Mesendoderm (in vitro differentiated cells): ENCODE results near the gene RAB44.

Experiments used
- DNase-seq: peaks from one replicate; pipeline ENCODE4 v3.0.0; 2013
- H2AK5ac ChIP-seq: 2 replicates; pipeline ENCODE4 v1.6.1; 2013; ENCODE audit warnings: low read length, inconsistent platforms
- H2BK120ac ChIP-seq: 2 replicates; pipeline ENCODE4 v1.6.1; 2013; ENCODE audit warnings: low read depth, mild to moderate bottlenecking, low read length, moderate library complexity, mixed read lengths
- H2BK15ac ChIP-seq: replicated peaks from 2 replicates; pipeline ENCODE4 v1.6.1; 2013; ENCODE audit warnings: low read depth, mild to moderate bottlenecking, moderate library complexity
- H2BK5ac ChIP-seq: 2 replicates; pipeline ENCODE4 v1.6.1; 2013; ENCODE audit warnings: low read length, inconsistent platforms
- H3K18ac ChIP-seq: 2 replicates; pipeline ENCODE4 v1.6.1; 2013; ENCODE audit warnings: mild to moderate bottlenecking, low read length, mixed read lengths
- H3K23ac ChIP-seq: one replicate; pipeline ENCODE4 v1.6.1; 2013; ENCODE audit warnings: low read length
- H3K27ac ChIP-seq: 2 replicates; pipeline ENCODE4 v1.5.1; 2013; ENCODE audit warnings: low read depth, mild to moderate bottlenecking, inconsistent platforms, low read length, moderate library complexity
- H3K27me3 ChIP-seq: 2 replicates; pipeline ENCODE4 v1.6.1; 2013; ENCODE audit warnings: low read length, control low read depth, mild to moderate bottlenecking, inconsistent platforms; ENCODE audit not compliant: insufficient read depth, poor library complexity
- H3K36me3 ChIP-seq: 2 replicates; pipeline ENCODE4 v1.6.1; 2013; ENCODE audit warnings: low read length, inconsistent platforms; ENCODE audit not compliant: control insufficient read depth, insufficient read depth
- H3K4ac ChIP-seq: one replicate; pipeline ENCODE4 v1.6.1; 2013; ENCODE audit warnings: low read depth, mild to moderate bottlenecking, low read length, moderate library complexity
- H3K4me1 ChIP-seq: 2 replicates; pipeline ENCODE4 v1.6.1; 2013; ENCODE audit warnings: low read depth, low read length, inconsistent platforms; ENCODE audit not compliant: control insufficient read depth
- H3K4me2 ChIP-seq: 2 replicates; pipeline ENCODE4 v1.6.1; 2013; ENCODE audit warnings: low read length
- H3K4me3 ChIP-seq: 2 replicates; pipeline ENCODE4 v1.5.1; 2013; ENCODE audit warnings: mild to moderate bottlenecking, low read length
- H3K56ac ChIP-seq: one replicate; pipeline ENCODE4 v1.6.1; 2013; ENCODE audit warnings: low read length
- H3K79me1 ChIP-seq: 2 replicates; pipeline ENCODE4 v1.6.1; 2013; ENCODE audit warnings: low read length, inconsistent platforms
- H3K79me2 ChIP-seq: 2 replicates; pipeline ENCODE4 v1.6.1; 2013; ENCODE audit warnings: mild to moderate bottlenecking, low read length; ENCODE audit not compliant: control insufficient read depth, insufficient read depth
- H3K9ac ChIP-seq: 2 replicates; pipeline ENCODE4 v1.6.1; 2013; ENCODE audit warnings: low read length, inconsistent platforms
- H4K5ac ChIP-seq: one replicate; pipeline ENCODE4 v1.6.1; 2013; ENCODE audit warnings: low read length
- H4K8ac ChIP-seq: one replicate; pipeline ENCODE4 v1.6.1; 2013; ENCODE audit warnings: low read depth, mild to moderate bottlenecking, control low read depth, low read length, moderate library complexity
- WGBS: extraction: QIAGEN DNeasy Blood & Tissue Kit; methylation state at CpG from one replicate; pipeline ENCODE4 v1.1.7; 2013; ENCODE audit warnings: low lambda C conversion rate, missing lambda C conversion rate; ENCODE audit not compliant: insufficient coverage; ENCODE audit errors: extremely low coverage; 5-methylcytosine and 5-hydroxymethylcytosine counted together

The RAB44 gene

GRCh38 chr6:36762123-36762522 lies 64.5 kb downstream of the RAB44 start:
- H3K79me1 ChIP-seq = no peaks in the 10 kb centered on the region
- no peak overlapping the region for H3K4me3 ChIP-seq

GRCh38 chr6:36765190-36765589 lies 67.6 kb downstream of the RAB44 start:
- Histone ChIP-seq H3K4ac (no peak overlapping the region), H3K79me2 (no peaks in the 10 kb centered on the region), H3K23ac (no peak overlapping the region), H3K4me3 (no peak overlapping the region), H3K56ac (no peak overlapping the region), H3K27ac (no peak overlapping the region), H3K4me2 (no peak overlapping the region), H4K5ac (no peak overlapping the region), H3K79me1 (no peaks in the 10 kb centered on the region), H3K36me3 (no peaks in the 10 kb centered on the region), H3K18ac (no peak overlapping the region), H2BK120ac (no peak overlapping the region), H3K9ac (no peak overlapping the region), H3K4me1 (peaks cover 5% of the 10 kb centered on the region), H3K27me3 (no peaks in the 10 kb centered on the region), H4K8ac (no peak overlapping the region), H2AK5ac (no peak overlapping the region), H2BK15ac (no peak overlapping the region), H2BK5ac (no peak overlapping the region)
- DNase-seq = no peak
- no CpG with 5 or more reads among the region's 10 CpGs for WGBS

More at GRCh38 chr6:36762123-36762522, 64.5 kb downstream of the RAB44 start:
- Histone ChIP-seq H3K27ac (no peak overlapping the region), H2BK15ac (no peak overlapping the region), H4K5ac (no peak overlapping the region), H3K4me1 (no peaks in the 10 kb centered on the region), H3K4me2 (no peak overlapping the region), H3K9ac (no peak overlapping the region), H3K27me3 (no peaks in the 10 kb centered on the region), H3K4ac (no peak overlapping the region), H3K18ac (no peak overlapping the region), H4K8ac (no peak overlapping the region), H2BK5ac (no peak overlapping the region), H3K36me3 (no peaks in the 10 kb centered on the region), H3K23ac (no peak overlapping the region), H3K79me2 (no peaks in the 10 kb centered on the region), H2AK5ac (no peak overlapping the region), H3K56ac (no peak overlapping the region), H2BK120ac (no peak overlapping the region)
- WGBS = no CpG with 5 or more reads among the region's 11 CpGs
- no peak for DNase-seq

GRCh38 chr6:36765594-36766398 lies 68.2 kb downstream of the RAB44 start:
- Histone ChIP-seq H4K5ac (no peak overlapping the region), H4K8ac (no peak overlapping the region), H3K4ac (no peak overlapping the region), H2BK5ac (no peak overlapping the region), H3K27me3 (no peaks in the 10 kb centered on the region), H3K36me3 (no peaks in the 10 kb centered on the region), H3K56ac (no peak overlapping the region), H3K4me3 (no peak overlapping the region), H3K9ac (no peak overlapping the region), H3K79me2 (no peaks in the 10 kb centered on the region), H3K27ac (no peak overlapping the region), H3K4me2 (no peak overlapping the region), H3K18ac (no peak overlapping the region), H3K23ac (no peak overlapping the region), H2BK120ac (no peak overlapping the region), H3K79me1 (no peaks in the 10 kb centered on the region), H3K4me1 (peaks cover 5% of the 10 kb centered on the region), H2BK15ac (no peak overlapping the region), H2AK5ac (no peak overlapping the region)
- WGBS = no CpG with 5 or more reads among the region's 17 CpGs
- DNase-seq = peak; percentile 83

GRCh38 chr6:36766399-36766945 lies 68.8 kb downstream of the RAB44 start:
- no peaks in the 10 kb centered on the region for H3K36me3 ChIP-seq
- H3K18ac ChIP-seq = no peak overlapping the region
- no peaks in the 10 kb centered on the region for H3K79me2 ChIP-seq
- DNase-seq = no peak
- H4K5ac ChIP-seq = no peak overlapping the region
- no CpG with 5 or more reads among the region's 10 CpGs for WGBS
- peaks cover 5% of the 10 kb centered on the region for H3K4me1 ChIP-seq
- H3K79me1 ChIP-seq = no peaks in the 10 kb centered on the region
- no peak overlapping the region for H3K4ac ChIP-seq
- no peak overlapping the region for H2BK120ac ChIP-seq
- no peak overlapping the region for H3K27ac ChIP-seq
- no peak overlapping the region for H2BK15ac ChIP-seq
- no peak overlapping the region for H4K8ac ChIP-seq
- no peaks in the 10 kb centered on the region for H3K27me3 ChIP-seq
- H3K4me3 ChIP-seq = no peak overlapping the region
- no peak overlapping the region for H3K56ac ChIP-seq
- no peak overlapping the region for H3K4me2 ChIP-seq
- no peak overlapping the region for H2AK5ac ChIP-seq
- no peak overlapping the region for H3K9ac ChIP-seq
- no peak overlapping the region for H3K23ac ChIP-seq
- H2BK5ac ChIP-seq = no peak overlapping the region

- H2BK15ac ChIP-seq = no peak overlapping the region
- no peaks in the 10 kb centered on the region for H3K27me3 ChIP-seq
Observed at GRCh38 chr6:36769183-36769675, 71.6 kb downstream of the RAB44 start.

More at GRCh38 chr6:36769183-36769675, 71.6 kb downstream of the RAB44 start:
- Histone ChIP-seq H2BK120ac (no peak overlapping the region), H3K79me2 (no peaks in the 10 kb centered on the region), H3K4me2 (no peak overlapping the region), H2BK5ac (no peak overlapping the region), H3K4me1 (peaks cover 8% of the 10 kb centered on the region), H3K4me3 (no peak overlapping the region), H3K4ac (no peak overlapping the region), H3K9ac (no peak overlapping the region), H3K79me1 (no peaks in the 10 kb centered on the region), H4K5ac (no peak overlapping the region), H2AK5ac (no peak overlapping the region), H3K23ac (no peak overlapping the region), H3K36me3 (no peaks in the 10 kb centered on the region), H3K27ac (no peak overlapping the region), H4K8ac (no peak overlapping the region), H3K56ac (no peak overlapping the region), H3K18ac (no peak overlapping the region)
- WGBS = no CpG with 5 or more reads among the region's 7 CpGs
- peak; percentile 67 for DNase-seq
